H1 (cell line): ENCODE data around the gene PPFIBP2. TPM values are rescaled to one million over a fixed set of nuclear protein-coding genes. Genes with fewer than 3 reads are reported as not detected.

Source experiments
- CHD7 ChIP-seq: fragments of 300-600 bp; sonication (generic); IDR thresholded peaks from 2 replicates; pipeline ENCODE4 v1.7.1; 2012; ENCODE audit warnings: low read length, moderate library complexity, mild to moderate bottlenecking, inconsistent platforms; ENCODE audit not compliant: insufficient replicate concordance
- SAP30 ChIP-seq: fragments of 300-600 bp; sonication (generic); IDR thresholded peaks from 2 replicates; pipeline ENCODE4 v1.7.1; 2012; ENCODE audit warnings: low read length, moderate library complexity, mild to moderate bottlenecking, inconsistent platforms; ENCODE audit not compliant: insufficient read depth, insufficient replicate concordance
- SRF ChIP-seq: IDR thresholded peaks from 2 replicates; pipeline ENCODE4 v1.6.1; 2011; ENCODE audit warnings: mild to moderate bottlenecking, low read depth, low read length, moderate library complexity
- TAF1 ChIP-seq: IDR thresholded peaks from 2 replicates; pipeline ENCODE4 v1.6.1; 2011; ENCODE audit warnings: mild to moderate bottlenecking, low read depth, low read length
- TAF7 ChIP-seq: optimal IDR thresholded peaks from 2 replicates; pipeline ENCODE3; 2011; ENCODE audit warnings: low read depth, mild to moderate bottlenecking, inconsistent platforms, low read length, moderate library complexity, borderline replicate concordance
- polyA plus RNA-seq, 7 experiments: library from polyadenylated mRNA; depleted of rRNA in 3 of 7; stranded (reverse) in 5 of 7; unstranded in 2 of 7; fragments of >200 nt in 5 of 7; fragments of 200-250 nt in 2 of 7; gene quantifications; 1 replicate in 5 of 7; 2 replicates in 1 of 7; 4 replicates in 1 of 7; pipeline versions ENCODE4 v1.2.1 to v1.2.3, GENCODE V29; 2011 to 2013; ENCODE audit warnings: missing spikeins in 2 of 7, mixed read lengths in 2 of 7
- total RNA-seq: library from RNA; stranded (reverse); fragmentation: NEBNext Ultra II Directional; extraction: Animal tissue kit (Norgen Biotek cat#: 25700); gene quantifications from 2 replicates; pipeline ENCODE4 v1.2.1, GENCODE V29; 2021

Gene PPFIBP2
- total and polyA plus RNA-seq, 2 of the 8 experiments (the other 6 are each of a cell fraction or from before 2014, with no cell fraction given) = 5.5 to 9.8 TPM

- no peak for TF ChIP-seq CHD7
- no peak for TF ChIP-seq TAF1
- TF ChIP-seq SAP30 = no peak
- no peak for TF ChIP-seq SRF
- no peak for TF ChIP-seq TAF7
Measured at GRCh38 chr11:7675631-7676030, 161.8 kb downstream of the PPFIBP2 start (continued).
